Smooth muscle cell (in vitro differentiated cells): Measurements from ENCODE around the gene NSFL1C. TPM values are rescaled to one million over a fixed set of nuclear protein-coding genes. Genes with fewer than 3 reads are reported as not detected.
A peak's percentile ranks its signal among the peaks of the same experiment; 100 is the strongest.

Experiments used
- DNase-seq: peaks from one replicate; lab custom pipeline; 2025; ENCODE audit not compliant: unreplicated experiment; lab: John Stamatoyannopoulos, UW
- H2AFZ ChIP-seq: fragments of 200-600 bp; sonication (generic); 2 replicates; pipeline ENCODE4 v1.6.0; 2016; ENCODE audit warnings: antibody characterized with exemption, low read depth, mild to moderate bottlenecking
- H3F3A ChIP-seq: fragments of 200-600 bp; sonication (generic); 2 replicates; pipeline ENCODE4 v1.6.0; 2017; ENCODE audit warnings: antibody characterized with exemption, low read depth
- H3K27ac ChIP-seq: fragments of 200-600 bp; sonication (generic); 2 replicates; pipeline ENCODE4 v1.5.1; 2016; ENCODE audit warnings: low read depth, mild to moderate bottlenecking
- H3K27me3 ChIP-seq: fragments of 200-600 bp; sonication (generic); 2 replicates; pipeline ENCODE4 v1.6.1; 2016; ENCODE audit warnings: low read depth, mild to moderate bottlenecking
- H3K36me3 ChIP-seq: fragments of 200-600 bp; sonication (generic); 2 replicates; pipeline ENCODE4 v1.5.1; 2016; ENCODE audit warnings: low read depth
- H3K4me1 ChIP-seq: fragments of 200-600 bp; sonication (generic); 2 replicates; pipeline ENCODE4 v1.5.1; 2016; ENCODE audit warnings: low read depth
- H3K4me2 ChIP-seq: fragments of 200-600 bp; sonication (generic); 2 replicates; pipeline ENCODE4 v1.6.0; 2016; ENCODE audit warnings: mild to moderate bottlenecking
- H3K4me3 ChIP-seq: fragments of 200-600 bp; sonication (generic); 2 replicates; pipeline ENCODE4 v1.5.1; 2016; ENCODE audit warnings: mild to moderate bottlenecking
- H3K79me2 ChIP-seq: fragments of 200-600 bp; sonication (generic); 2 replicates; pipeline ENCODE4 v1.6.0; 2016; ENCODE audit warnings: low read depth, mild to moderate bottlenecking
- H3K9ac ChIP-seq: fragments of 200-600 bp; sonication (generic); 2 replicates; pipeline ENCODE4 v1.6.0; 2016; ENCODE audit warnings: low read depth
- H3K9me3 ChIP-seq: fragments of 200-600 bp; sonication (generic); replicated peaks from 2 replicates; pipeline ENCODE4 v1.5.1; 2016; ENCODE audit warnings: low read depth
- H4K20me1 ChIP-seq: fragments of 200-600 bp; sonication (generic); 2 replicates; pipeline ENCODE4 v1.6.0; 2016; ENCODE audit warnings: low read depth
- CTCF ChIP-seq: fragments of 200-600 bp; sonication (generic); IDR thresholded peaks from 2 replicates; pipeline ENCODE4 v1.5.1; 2017; ENCODE audit warnings: borderline replicate concordance, mild to moderate bottlenecking, antibody characterized with exemption; ENCODE audit not compliant: insufficient read depth, poor library complexity, severe bottlenecking
- WGBS: methylation state at CpG from one replicate; pipeline ENCODE4 v1.1.7; 2016; ENCODE audit warnings: low lambda C conversion rate; 5-methylcytosine and 5-hydroxymethylcytosine counted together
- polyA plus RNA-seq: library from polyadenylated mRNA; unstranded; fragments of >200 nt; fragmentation: Nextera tagmentation; extraction: Ambion mirVana; gene quantifications from 2 replicates; pipeline ENCODE4 v1.2.1, GENCODE V29; 2016
- total RNA-seq: library from RNA; depleted of rRNA; stranded (reverse); fragments of >200 nt; gene quantifications from 2 replicates; pipeline ENCODE4 v1.2.3, GENCODE V29; 2014

The NSFL1C gene
- total and polyA plus RNA-seq, 2 experiments from 2014 or later = 31.8 to 82.9 TPM

GRCh38 chr20:1467355-1468116 is 887 bp upstream of the NSFL1C start:
- Histone ChIP-seq H2AFZ (no peak overlapping the region), H3F3A (peaks cover 6% of the 10 kb centered on the region), H3K4me3 (no peak overlapping the region), H3K79me2 (peaks cover 35% of the 10 kb centered on the region), H3K36me3 (no peaks in the 10 kb centered on the region), H4K20me1 (peaks cover 32% of the 10 kb centered on the region), H3K4me1 (peaks cover 11% of the 10 kb centered on the region), H3K9ac (no peak overlapping the region), H3K4me2 (peak overlapping the region; percentile 55), H3K9me3 (no peaks in the 10 kb centered on the region), H3K27me3 (no peaks in the 10 kb centered on the region), H3K27ac (no peak overlapping the region)
- WGBS = 74% methylated on average over 22 of the region's 22 CpGs
- TF ChIP-seq CTCF = no peak
- no peak for DNase-seq

- Histone ChIP-seq H3K79me2 (peaks cover 39% of the 10 kb centered on the region), H3F3A (peaks cover 6% of the 10 kb centered on the region), H3K27ac (no peak overlapping the region), H3K27me3 (no peaks in the 10 kb centered on the region), H4K20me1 (peaks cover 37% of the 10 kb centered on the region), H3K4me3 (no peak overlapping the region), H3K36me3 (no peaks in the 10 kb centered on the region), H3K9ac (no peak overlapping the region), H3K9me3 (no peaks in the 10 kb centered on the region), H2AFZ (no peak overlapping the region), H3K4me1 (peaks cover 11% of the 10 kb centered on the region), H3K4me2 (peak overlapping the region; percentile 55)
- 11% methylated on average over 7 of the region's 7 CpGs for WGBS
- TF ChIP-seq CTCF = no peak
- no peak for DNase-seq
These were observed 369 bp upstream of the NSFL1C start for GRCh38 chr20:1467082-1467354.

GRCh38 chr20:1465470-1466210 is 1.0 kb downstream of the NSFL1C start:
- no peak for TF ChIP-seq CTCF
- Histone ChIP-seq H3K9ac (peak overlapping the region; percentile 95), H4K20me1 (peaks cover 50% of the 10 kb centered on the region), H3K27me3 (no peaks in the 10 kb centered on the region), H3K79me2 (peaks cover 41% of the 10 kb centered on the region), H3K27ac (peak overlapping the region; percentile 88), H3K4me3 (peak overlapping the region; percentile 87), H3K4me1 (peaks cover 11% of the 10 kb centered on the region), H3K9me3 (no peaks in the 10 kb centered on the region), H2AFZ (peak overlapping the region; percentile 77), H3K36me3 (no peaks in the 10 kb centered on the region), H3K4me2 (peak overlapping the region; percentile 95), H3F3A (peaks cover 6% of the 10 kb centered on the region)
- no peak for DNase-seq
- WGBS = 43% methylated on average over 12 of the region's 12 CpGs
